Stimulated activated CD4-positive, alpha-beta T cell treated with anti-CD3 and anti-CD28 coated beads, Interleukin-12 subunit alpha, Interleukin-12 subunit beta, amount 100 ng/mL, for 24 hours (primary cell): ENCODE measurements around the gene SLC45A2.
"Not testable (repeated sequence)": the region's sequence is repeated elsewhere in the genome, so short reads cannot be mapped to it uniquely, and the experiment has no call there.

ENCODE experiments used
- DNase-seq, 2 experiments: peaks; one replicate each; pipeline ENCODE4 v3.0.0-alpha.2; 2020; ENCODE audit warnings: low read depth in 2 of 2

SLC45A2 gene

GRCh38 chr5:33925278-33925677, 59.2 kb downstream of the SLC45A2 start:
- DNase-seq = no peak

DNA sequence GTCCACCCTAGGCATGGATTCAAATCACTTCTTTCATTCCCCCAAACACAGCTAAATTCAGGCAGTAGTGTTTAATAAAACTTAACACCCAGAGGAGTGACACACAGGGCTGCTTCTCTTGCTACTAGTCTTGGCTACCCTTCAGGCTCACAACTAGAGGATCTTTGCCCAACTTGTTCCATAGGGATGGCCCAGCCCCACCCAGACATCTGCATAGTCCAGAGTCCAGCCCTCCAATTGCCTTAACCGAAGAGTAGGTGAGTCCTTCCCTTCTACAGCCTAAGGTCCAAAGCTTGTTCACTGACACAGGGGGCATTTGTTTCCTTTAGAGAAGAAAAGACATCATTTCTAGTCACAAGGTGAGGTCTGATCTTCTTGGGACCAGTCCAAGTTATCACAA, 63.5 kb downstream of the SLC45A2 start:
- no peak for DNase-seq

GRCh38 chr5:33914844-33915243, 69.6 kb downstream of the SLC45A2 start:
- DNase-seq = not testable (repeated sequence)

GRCh38 chr5:33906248-33906647, 78.2 kb downstream of the SLC45A2 start:
- not testable (repeated sequence) for DNase-seq

DNA sequence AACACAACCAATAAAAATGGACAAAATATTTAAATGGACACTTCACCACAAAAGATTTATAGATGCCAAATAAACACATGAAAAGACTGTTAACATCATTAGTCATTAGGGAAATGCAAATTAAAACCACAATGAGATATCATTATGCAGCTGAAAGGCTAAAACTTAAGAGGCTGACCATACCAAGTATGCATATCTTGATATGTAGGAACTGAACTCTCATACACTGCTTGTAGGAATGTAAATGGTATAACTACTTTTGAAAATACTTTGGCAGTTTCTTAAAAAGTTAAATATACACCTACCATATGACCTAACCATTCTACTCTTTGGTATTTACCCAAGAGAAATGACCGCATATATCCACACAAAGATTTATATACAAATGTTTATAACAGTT, 79.1 kb downstream of the SLC45A2 start:
- DNase-seq = no peak

DNA sequence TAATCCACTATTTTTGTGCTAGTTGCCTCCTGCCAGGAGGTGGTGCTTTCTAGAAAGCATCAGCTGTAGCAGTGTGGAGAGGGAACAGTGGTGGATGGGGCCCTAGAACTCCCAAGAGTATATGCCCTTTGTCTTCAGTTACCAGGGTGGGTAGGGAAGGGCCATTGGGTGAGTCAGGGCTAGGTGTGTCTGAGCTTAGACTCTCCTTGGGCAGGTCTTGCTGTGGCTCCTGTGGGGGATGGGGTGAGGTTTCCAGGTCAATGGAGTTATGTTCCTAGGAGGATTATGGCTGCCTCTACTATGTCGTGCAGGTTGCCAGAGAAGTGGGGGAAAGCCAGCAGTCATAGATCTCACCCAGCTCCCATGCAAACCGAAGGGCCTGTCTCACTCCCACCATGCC, 81.4 kb downstream of the SLC45A2 start:
- no peak for DNase-seq

- no peak for DNase-seq
Observed at GRCh38 chr5:33901156-33901555, 83.3 kb downstream of the SLC45A2 start.
